ENCODE data around the gene PCBP3.

PCBP3 gene

DNA sequence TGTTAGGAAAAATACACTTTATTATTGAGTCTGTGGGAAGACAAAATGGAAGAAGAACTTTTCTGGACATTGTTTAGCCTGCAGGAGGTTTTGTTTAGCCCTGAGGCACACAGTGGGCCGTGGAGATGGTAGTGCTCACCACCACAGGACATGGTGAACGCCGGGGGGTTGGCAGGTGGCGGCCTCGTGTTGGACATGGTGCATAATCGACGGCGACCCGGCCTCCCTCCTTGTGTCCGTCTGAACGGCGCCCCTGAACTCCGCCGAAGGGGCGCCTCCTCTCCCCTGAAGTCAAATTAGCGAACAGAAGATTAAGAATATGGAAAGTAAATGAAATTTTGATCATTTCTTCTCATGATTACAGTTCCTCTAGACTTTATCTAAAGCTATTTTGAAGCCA lies 126.4 kb downstream of the PCBP3 start:
- Histone ChIP-seq H3K4me1 (ENCODE audit: low read length) (no peaks in the 10 kb centered on the region), H3K79me2 (ENCODE audit: low read length) (no peaks in the 10 kb centered on the region), H3K4me2 (ENCODE audit: low read depth, low read length) (no peak overlapping the region), H3K9me3 (replicated peaks; ENCODE audit: insufficient read depth, low read length) (no peaks in the 10 kb centered on the region), H3K27ac (ENCODE audit: low read length) (no peak overlapping the region), H3K4me3 (ENCODE audit: low read length) (no peak overlapping the region), H2AFZ (ENCODE audit: low read length) (no peak overlapping the region), H3F3A (ENCODE audit: insufficient read depth, low read length) (no peaks in the 10 kb centered on the region), H3K9me2 (replicated peaks; ENCODE audit: insufficient read depth, low read length) (no peaks in the 10 kb centered on the region), H4K20me1 (ENCODE audit: insufficient read depth, low read length) (no peaks in the 10 kb centered on the region), H3K27me3 (replicated peaks; ENCODE audit: insufficient read depth, low read length) (no peaks in the 10 kb centered on the region), H3K36me3 (replicated peaks; ENCODE audit: insufficient read depth, low read length) (no peaks in the 10 kb centered on the region), H3K9ac (ENCODE audit: low read length) (no peak overlapping the region)
- TF ChIP-seq EZH2phosphoT487 (IDR thresholded peaks at IDR 0.05; ENCODE audit: low read length) = no peak
- TF ChIP-seq, protein P1, sequence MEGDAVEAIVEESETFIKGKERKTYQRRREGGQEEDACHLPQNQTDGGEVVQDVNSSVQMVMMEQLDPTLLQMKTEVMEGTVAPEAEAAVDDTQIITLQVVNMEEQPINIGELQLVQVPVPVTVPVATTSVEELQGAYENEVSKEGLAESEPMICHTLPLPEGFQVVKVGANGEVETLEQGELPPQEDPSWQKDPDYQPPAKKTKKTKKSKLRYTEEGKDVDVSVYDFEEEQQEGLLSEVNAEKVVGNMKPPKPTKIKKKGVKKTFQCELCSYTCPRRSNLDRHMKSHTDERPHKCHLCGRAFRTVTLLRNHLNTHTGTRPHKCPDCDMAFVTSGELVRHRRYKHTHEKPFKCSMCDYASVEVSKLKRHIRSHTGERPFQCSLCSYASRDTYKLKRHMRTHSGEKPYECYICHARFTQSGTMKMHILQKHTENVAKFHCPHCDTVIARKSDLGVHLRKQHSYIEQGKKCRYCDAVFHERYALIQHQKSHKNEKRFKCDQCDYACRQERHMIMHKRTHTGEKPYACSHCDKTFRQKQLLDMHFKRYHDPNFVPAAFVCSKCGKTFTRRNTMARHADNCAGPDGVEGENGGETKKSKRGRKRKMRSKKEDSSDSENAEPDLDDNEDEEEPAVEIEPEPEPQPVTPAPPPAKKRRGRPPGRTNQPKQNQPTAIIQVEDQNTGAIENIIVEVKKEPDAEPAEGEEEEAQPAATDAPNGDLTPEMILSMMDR (IDR thresholded peaks at IDR 0.05; ENCODE audit: low read length) = no peak
- no peak for TF ChIP-seq EZH2 (optimal IDR thresholded peaks at IDR 0.05; ENCODE audit: low read depth, low read length)
- DNase-seq = no peak

DNA sequence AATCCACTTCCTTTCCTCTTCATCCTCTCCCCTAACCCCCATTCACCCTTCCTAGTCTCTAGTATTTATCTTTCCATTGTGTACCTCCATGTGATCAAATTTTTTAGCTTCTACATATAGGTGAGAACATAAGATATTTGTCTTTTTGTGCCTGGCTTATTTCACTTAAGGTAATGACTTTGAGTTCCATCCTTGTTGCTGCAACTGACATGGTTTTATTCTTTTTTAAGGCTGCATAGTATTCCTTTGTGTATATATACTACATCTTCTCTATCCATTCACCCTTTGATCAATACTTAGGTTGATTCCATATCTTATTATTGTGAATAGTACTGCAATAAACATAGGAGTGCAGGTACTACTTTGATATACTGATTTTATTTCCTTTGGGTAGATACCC lies 128.7 kb downstream of the PCBP3 start:
- H3K36me3 ChIP-seq (replicated peaks; ENCODE audit: insufficient read depth, low read length) = no peaks in the 10 kb centered on the region
- no peaks in the 10 kb centered on the region for H4K20me1 ChIP-seq (ENCODE audit: insufficient read depth, low read length)
- no peaks in the 10 kb centered on the region for H3K4me1 ChIP-seq (ENCODE audit: low read length)
- H3K79me2 ChIP-seq (ENCODE audit: low read length) = no peaks in the 10 kb centered on the region
- DNase-seq = no peak
- no peaks in the 10 kb centered on the region for H3K9me3 ChIP-seq (replicated peaks; ENCODE audit: insufficient read depth, low read length)
- no peak overlapping the region for H3K4me2 ChIP-seq (ENCODE audit: low read depth, low read length)
- no peak overlapping the region for H3K4me3 ChIP-seq (ENCODE audit: low read length)
- no peaks in the 10 kb centered on the region for H3F3A ChIP-seq (ENCODE audit: insufficient read depth, low read length)
- H3K27ac ChIP-seq (ENCODE audit: low read length) = no peak overlapping the region
- TF ChIP-seq, protein P1 (IDR thresholded peaks at IDR 0.05; ENCODE audit: low read length) = no peak
- TF ChIP-seq EZH2phosphoT487 (IDR thresholded peaks at IDR 0.05; ENCODE audit: low read length) (no peak), EZH2 (optimal IDR thresholded peaks at IDR 0.05; ENCODE audit: low read depth, low read length) (no peak)
- H2AFZ ChIP-seq (ENCODE audit: low read length) = no peak overlapping the region
- no peaks in the 10 kb centered on the region for H3K9me2 ChIP-seq (replicated peaks; ENCODE audit: insufficient read depth, low read length)
- no peaks in the 10 kb centered on the region for H3K27me3 ChIP-seq (replicated peaks; ENCODE audit: insufficient read depth, low read length)
- H3K9ac ChIP-seq (ENCODE audit: low read length) = no peak overlapping the region

DNA sequence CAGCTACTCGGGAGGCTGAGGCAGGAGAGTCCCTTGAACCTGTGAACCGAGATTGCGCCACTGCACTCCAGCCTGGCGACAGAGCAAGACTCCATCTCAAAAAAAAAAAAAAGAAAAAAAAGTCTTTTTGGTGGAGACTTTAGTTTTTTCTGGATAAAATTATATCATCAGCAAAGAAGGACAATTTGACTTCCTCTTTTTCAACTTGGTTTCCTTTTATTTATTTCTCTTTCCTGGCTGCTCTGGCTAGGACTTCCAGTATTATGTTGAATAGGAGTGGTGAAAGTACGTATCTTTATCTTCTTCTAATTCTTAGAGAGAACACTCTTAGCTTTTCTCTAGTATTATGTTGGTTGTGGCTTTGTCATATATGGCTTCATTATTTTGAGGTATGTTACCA lies 130.8 kb downstream of the PCBP3 start:
- no peak for DNase-seq
- Histone ChIP-seq H3K27me3 (replicated peaks; ENCODE audit: insufficient read depth, low read length) (no peaks in the 10 kb centered on the region), H3K4me1 (ENCODE audit: low read length) (no peaks in the 10 kb centered on the region), H2AFZ (ENCODE audit: low read length) (no peak overlapping the region), H3K9me2 (replicated peaks; ENCODE audit: insufficient read depth, low read length) (no peaks in the 10 kb centered on the region), H4K20me1 (ENCODE audit: insufficient read depth, low read length) (no peaks in the 10 kb centered on the region), H3F3A (ENCODE audit: insufficient read depth, low read length) (no peaks in the 10 kb centered on the region), H3K4me2 (ENCODE audit: low read depth, low read length) (no peak overlapping the region), H3K36me3 (replicated peaks; ENCODE audit: insufficient read depth, low read length) (no peaks in the 10 kb centered on the region), H3K9ac (ENCODE audit: low read length) (no peak overlapping the region), H3K9me3 (replicated peaks; ENCODE audit: insufficient read depth, low read length) (no peaks in the 10 kb centered on the region), H3K4me3 (ENCODE audit: low read length) (no peak overlapping the region), H3K27ac (ENCODE audit: low read length) (no peak overlapping the region), H3K79me2 (ENCODE audit: low read length) (no peaks in the 10 kb centered on the region)
- TF ChIP-seq EZH2 (optimal IDR thresholded peaks at IDR 0.05; ENCODE audit: low read depth, low read length) (no peak), EZH2phosphoT487 (IDR thresholded peaks at IDR 0.05; ENCODE audit: low read length) (no peak)
- TF ChIP-seq, protein P1 (IDR thresholded peaks at IDR 0.05; ENCODE audit: low read length) = no peak

All from MM.1S (cell line).